Esophagus muscularis mucosa (tissue), 4 donors: ENCODE results near the gene DGKZ. TPM values are rescaled to one million over a fixed set of nuclear protein-coding genes. Genes with fewer than 3 reads are reported as not detected.
"Not testable (repeated sequence)": the region's sequence is repeated elsewhere in the genome, so short reads cannot be mapped to it uniquely, and the experiment has no call there.

Experiments
- DNase-seq: peaks from one replicate; pipeline ENCODE4 v3.0.0-alpha.2; 2017; ENCODE audit errors: extremely low spot score
- H3K27ac ChIP-seq, 4 donors: fragments of 200-600 bp; sonication (generic); replicated peaks in 1 of 4; 1 replicate in 3 of 4; 2 replicates in 1 of 4; pipeline ENCODE4 v1.5.1; 2016 to 2019; ENCODE audit warnings: mild to moderate bottlenecking in 1 of 4
- H3K27me3 ChIP-seq, 4 donors: fragments of 200-600 bp; sonication (generic); one replicate each; pipeline versions ENCODE4 v1.5.1 to v1.6.0; 2016 to 2019
- H3K36me3 ChIP-seq, 4 donors: fragments of 200-600 bp; sonication (generic); one replicate each; pipeline ENCODE4 v1.5.1; 2016 to 2019
- H3K4me1 ChIP-seq, 4 donors: fragments of 200-600 bp; sonication (generic); one replicate each; pipeline ENCODE4 v1.5.1; 2016 to 2019
- H3K4me3 ChIP-seq, 4 donors: fragments of 200-600 bp; sonication (generic); 1 replicate in 2 of 4; 2 replicates in 2 of 4; pipeline ENCODE4 v1.5.1; 2016 to 2019; ENCODE audit warnings: mild to moderate bottlenecking in 4 of 4, moderate library complexity in 1 of 4
- H3K9me3 ChIP-seq, 4 donors: fragments of 200-600 bp; sonication (generic); 1 replicate in 3 of 4; 2 replicates in 1 of 4; pipeline ENCODE4 v1.5.1; 2016 to 2019
- CTCF ChIP-seq, 3 experiments: fragments of 200-600 bp in 2 of 3; fragments of 450-650 bp in 1 of 3; sonication (generic) in 2 of 3; IDR thresholded peaks; one replicate each; pipeline ENCODE4 v1.5.1; 2017 to 2019; ENCODE audit warnings: antibody characterized with exemption in 3 of 3, mild to moderate bottlenecking in 2 of 3, moderate library complexity in 1 of 3
- EP300 ChIP-seq: sonication (generic); formaldehyde crosslinking; IDR thresholded peaks from one replicate; pipeline ENCODE4 v1.6.1; 2017; ENCODE audit warnings: antibody characterized with exemption
- POLR2A ChIP-seq: fragments of 450-650 bp; IDR thresholded peaks from one replicate; pipeline ENCODE4 v1.6.1; 2017; ENCODE audit warnings: antibody characterized with exemption, moderate library complexity, mild to moderate bottlenecking, low read depth
- POLR2AphosphoS5 ChIP-seq, 2 donors: sonication (generic); formaldehyde crosslinking; IDR thresholded peaks; one replicate each; pipeline ENCODE4 v1.6.1; 2017; ENCODE audit warnings: antibody characterized with exemption in 2 of 2
- WGBS: methylation state at CpG from one replicate; pipeline ENCODE4 v1.1.5; 2018; 5-methylcytosine and 5-hydroxymethylcytosine counted together
- intact Hi-C: fragments of 100-400 bp; cut with DNase I; formaldehyde crosslinking; loops from one replicate; pipeline ENCODE4 v1.15.1; 2023
- total RNA-seq, 4 donors: library from RNA; depleted of rRNA; stranded (reverse); fragments of >200 nt; gene quantifications; one replicate each; pipeline versions ENCODE4 v1.1.0 to v1.2.1, GENCODE V29; 2016

The DGKZ gene
- total RNA-seq, 4 donors from 2014 or later: 39.4 to 85.8 (median 55.4) TPM

- no peaks in the 10 kb centered on the region for H3K9me3 ChIP-seq
- intact Hi-C loops: loop anchor here (10.0 kb wide), 1 partner anchor 178 kb away; the partner anchor contains the start of gene PHF21A
- H3K36me3 ChIP-seq: peaks cover 0 to 22% (median 0%) of the 10 kb centered on the region in 4 donors
- TF ChIP-seq POLR2AphosphoS5 (IDR thresholded peaks at IDR 0.05): no peak
- no peak for TF ChIP-seq CTCF (IDR thresholded peaks at IDR 0.05)
- no peak for TF ChIP-seq EP300
- TF ChIP-seq POLR2A: no peak
- H3K4me3 ChIP-seq: no peak overlapping the region
- no peak overlapping the region for H3K27ac ChIP-seq
- H3K4me1 ChIP-seq: peaks cover 0 to 8% (median 0%) of the 10 kb centered on the region in 4 donors
- DNase-seq: no peak
- 88% methylated on average over 7 of the region's 7 CpGs for WGBS
- H3K27me3 ChIP-seq: no peaks in the 10 kb centered on the region
Observed at GRCh38 chr11:46302866-46303265, 44.4 kb upstream of the DGKZ start.

- WGBS: 94% methylated on average over 12 of the region's 12 CpGs
- not testable (repeated sequence) for H3K9me3 ChIP-seq, H3K27me3 ChIP-seq, H3K27ac ChIP-seq, H3K4me3 ChIP-seq, DNase-seq
- intact Hi-C loops: loop anchor here (10.0 kb wide), 1 partner anchor 179 kb away; the partner anchor contains the start of gene PHF21A
- H3K4me1 ChIP-seq: peaks cover 4 to 14% (median 9%) of the 10 kb centered on the region in 4 donors
- H3K36me3 ChIP-seq: peaks cover 0 to 24% (median 0%) of the 10 kb centered on the region in 4 donors
Observed at GRCh38 chr11:46304036-46304435, 43.2 kb upstream of the DGKZ start.

GRCh38 chr11:46304605-46305179 is 42.6 kb upstream of the DGKZ start:
- Histone ChIP-seq H3K9me3 (no peaks in the 10 kb centered on the region), H3K4me3 (no peak overlapping the region), H3K27ac (no peak overlapping the region), H3K4me1 (peaks cover 4 to 11% (median 10%) of the 10 kb centered on the region in 4 donors), H3K36me3 (peaks cover 0 to 24% (median 0%) of the 10 kb centered on the region in 4 donors), H3K27me3 (no peaks in the 10 kb centered on the region)
- intact Hi-C loops: loop anchor here (10.0 kb wide), 1 partner anchor 180 kb away; the partner anchor contains the start of gene PHF21A
- TF ChIP-seq POLR2A: no peak
- no peak for TF ChIP-seq EP300
- no peak for TF ChIP-seq CTCF (IDR thresholded peaks at IDR 0.05)
- TF ChIP-seq POLR2AphosphoS5 (IDR thresholded peaks at IDR 0.05): no peak
- DNase-seq: no peak
- 89% methylated on average over 9 of the region's 10 CpGs for WGBS

GRCh38 chr11:46305295-46305694 is 42.0 kb upstream of the DGKZ start:
- intact Hi-C loops: loop anchor here (10.0 kb wide), 1 partner anchor 180 kb away; the partner anchor contains the start of gene PHF21A
- Histone ChIP-seq H3K9me3 (no peaks in the 10 kb centered on the region), H3K27ac (no peak overlapping the region), H3K27me3 (no peaks in the 10 kb centered on the region), H3K4me1 (peaks cover 4 to 10% (median 8%) of the 10 kb centered on the region in 4 donors), H3K4me3 (no peak overlapping the region), H3K36me3 (peaks cover 0 to 21% (median 0%) of the 10 kb centered on the region in 4 donors)
- TF ChIP-seq POLR2A (no peak), POLR2AphosphoS5 (IDR thresholded peaks at IDR 0.05) (no peak), CTCF (IDR thresholded peaks at IDR 0.05) (no peak), EP300 (no peak)
- 61% methylated on average over 6 of the region's 6 CpGs for WGBS
- no peak for DNase-seq

- Histone ChIP-seq H3K4me1 (peaks cover 4 to 10% (median 8%) of the 10 kb centered on the region in 4 donors), H3K9me3 (no peaks in the 10 kb centered on the region), H3K27ac (no peak overlapping the region), H3K4me3 (no peak overlapping the region), H3K27me3 (no peaks in the 10 kb centered on the region), H3K36me3 (peaks cover 0 to 28% (median 0%) of the 10 kb centered on the region in 4 donors)
- 84% methylated on average over 5 of the region's 5 CpGs for WGBS
- intact Hi-C loops: loop anchor here (10.0 kb wide), 1 partner anchor 182 kb away; the partner anchor contains the start of gene PHF21A
- no peak for DNase-seq
- no peak for TF ChIP-seq POLR2AphosphoS5 (IDR thresholded peaks at IDR 0.05)
- TF ChIP-seq POLR2A: no peak
- TF ChIP-seq EP300: no peak
- no peak for TF ChIP-seq CTCF (IDR thresholded peaks at IDR 0.05)
Observed at GRCh38 chr11:46306296-46306853, 40.9 kb upstream of the DGKZ start.
